IPS-15b (cell line): Measurements from ENCODE around the gene ZNF354C.

ENCODE experiments used
- H3K27me3 ChIP-seq: one replicate; pipeline ENCODE4 v1.6.1; 2013; ENCODE audit warnings: low read length; ENCODE audit not compliant: control insufficient read depth, insufficient read depth
- H3K36me3 ChIP-seq: one replicate; pipeline ENCODE4 v1.6.1; 2013; ENCODE audit warnings: low read length; ENCODE audit not compliant: control insufficient read depth, insufficient read depth
- H3K4me1 ChIP-seq: one replicate; pipeline ENCODE4 v1.6.1; 2013; ENCODE audit warnings: mild to moderate bottlenecking, low read length; ENCODE audit not compliant: control insufficient read depth, insufficient read depth
- H3K4me3 ChIP-seq: one replicate; pipeline ENCODE4 v1.5.1; 2013; ENCODE audit warnings: low read depth, low read length
- H3K9ac ChIP-seq: one replicate; pipeline ENCODE4 v1.6.1; 2013; ENCODE audit warnings: low read depth, mild to moderate bottlenecking, low read length
- H3K9me3 ChIP-seq: one replicate; pipeline ENCODE4 v1.6.1; 2013; ENCODE audit warnings: mild to moderate bottlenecking, low read length; ENCODE audit not compliant: control insufficient read depth, insufficient read depth

The ZNF354C gene

DNA sequence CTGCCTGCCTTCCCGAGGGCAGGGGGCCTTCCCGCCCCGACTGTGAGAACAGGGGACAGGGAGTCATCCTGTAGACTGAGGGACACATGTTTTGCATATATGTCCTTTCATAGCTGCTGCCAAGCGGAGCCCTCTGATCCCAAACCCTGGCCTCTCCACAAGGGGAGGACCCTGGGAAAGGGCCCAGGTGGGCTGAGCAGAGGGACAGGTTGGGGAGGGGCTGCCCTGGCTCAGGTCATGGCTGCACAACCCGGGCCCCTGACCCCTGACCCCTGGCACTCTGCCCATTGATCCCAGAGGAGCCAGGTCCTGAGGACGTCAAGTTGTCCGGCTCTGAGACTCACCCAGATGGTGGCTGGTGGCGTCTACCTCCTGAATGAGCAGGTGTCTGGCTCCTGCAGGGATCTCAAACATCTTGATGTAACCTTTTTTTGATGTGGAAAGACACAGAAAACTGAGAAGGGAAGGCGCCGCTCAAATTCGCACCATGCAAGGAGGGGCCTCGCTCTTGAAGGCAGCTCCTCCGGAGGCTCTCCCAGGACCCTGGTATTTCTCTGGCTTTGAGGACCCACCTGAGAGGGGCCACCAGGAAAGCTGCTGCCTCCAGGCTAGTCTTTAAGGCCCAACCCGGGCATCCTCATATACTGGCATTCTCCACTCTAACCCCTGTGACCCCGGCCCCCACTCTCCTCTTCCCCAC, 71.9 kb downstream of the ZNF354C start:
- no peak overlapping the region for H3K4me3 ChIP-seq
- H3K36me3 ChIP-seq = no peaks in the 10 kb centered on the region
- H3K9ac ChIP-seq = no peak overlapping the region
- H3K27me3 ChIP-seq = no peaks in the 10 kb centered on the region
- no peaks in the 10 kb centered on the region for H3K4me1 ChIP-seq
- H3K9me3 ChIP-seq = no peaks in the 10 kb centered on the region

GRCh38 chr5:179132586-179133355, 72.6 kb downstream of the ZNF354C start:
- Histone ChIP-seq H3K27me3 (no peaks in the 10 kb centered on the region), H3K9ac (no peak overlapping the region), H3K36me3 (no peaks in the 10 kb centered on the region), H3K9me3 (no peaks in the 10 kb centered on the region), H3K4me3 (no peak overlapping the region), H3K4me1 (no peaks in the 10 kb centered on the region)
